GM13977 (cell line): Measurements from ENCODE around the gene DESI2.
"Not testable (repeated sequence)": the region's sequence is repeated elsewhere in the genome, so short reads cannot be mapped to it uniquely, and the experiment has no call there.

ENCODE experiments used
- DNase-seq: peaks from one replicate; pipeline ENCODE4 v3.0.0; 2012; ENCODE audit warnings: low spot score
- in situ Hi-C: fragments of 300-500 bp; cut with MboI; formaldehyde crosslinking; loops from one replicate; pipeline ENCODE4 v1.12.0; 2022; ENCODE audit warnings: low sequenced_read_pairs, low pct_unique_long_range_greater_than_20kb, mixed read lengths, inconsistent platforms; ENCODE audit not compliant: unreplicated experiment
- TF ChIP-seq, protein P1 (sequence below): IDR thresholded peaks from 2 replicates; pipeline ENCODE4 v1.5.1; 2012; ENCODE audit warnings: mild to moderate bottlenecking, control low read depth; ENCODE audit not compliant: insufficient read depth; ENCODE audit errors: extremely low read depth, missing control alignments

Gene DESI2

DNA sequence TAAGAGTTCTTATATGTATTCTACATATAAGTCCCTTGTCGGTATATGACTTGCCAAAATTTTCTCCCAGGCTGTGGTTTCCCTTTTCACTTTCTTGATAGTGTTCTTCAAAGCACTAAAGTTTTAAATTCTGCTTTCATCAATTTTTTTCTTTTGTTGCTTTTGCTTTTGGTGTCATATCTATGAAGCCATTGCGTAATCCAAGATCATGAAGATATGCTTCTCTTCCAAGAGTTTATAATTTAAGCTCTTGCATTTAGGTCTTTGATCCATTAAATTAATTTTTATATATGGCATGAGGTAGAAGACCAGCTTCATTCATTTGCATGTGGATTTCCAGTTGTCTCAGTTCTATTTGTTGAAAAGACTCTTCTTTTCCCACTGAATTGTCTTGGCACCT lies 22.2 kb downstream of the DESI2 start:
- TF ChIP-seq, protein P1, sequence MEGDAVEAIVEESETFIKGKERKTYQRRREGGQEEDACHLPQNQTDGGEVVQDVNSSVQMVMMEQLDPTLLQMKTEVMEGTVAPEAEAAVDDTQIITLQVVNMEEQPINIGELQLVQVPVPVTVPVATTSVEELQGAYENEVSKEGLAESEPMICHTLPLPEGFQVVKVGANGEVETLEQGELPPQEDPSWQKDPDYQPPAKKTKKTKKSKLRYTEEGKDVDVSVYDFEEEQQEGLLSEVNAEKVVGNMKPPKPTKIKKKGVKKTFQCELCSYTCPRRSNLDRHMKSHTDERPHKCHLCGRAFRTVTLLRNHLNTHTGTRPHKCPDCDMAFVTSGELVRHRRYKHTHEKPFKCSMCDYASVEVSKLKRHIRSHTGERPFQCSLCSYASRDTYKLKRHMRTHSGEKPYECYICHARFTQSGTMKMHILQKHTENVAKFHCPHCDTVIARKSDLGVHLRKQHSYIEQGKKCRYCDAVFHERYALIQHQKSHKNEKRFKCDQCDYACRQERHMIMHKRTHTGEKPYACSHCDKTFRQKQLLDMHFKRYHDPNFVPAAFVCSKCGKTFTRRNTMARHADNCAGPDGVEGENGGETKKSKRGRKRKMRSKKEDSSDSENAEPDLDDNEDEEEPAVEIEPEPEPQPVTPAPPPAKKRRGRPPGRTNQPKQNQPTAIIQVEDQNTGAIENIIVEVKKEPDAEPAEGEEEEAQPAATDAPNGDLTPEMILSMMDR = no peak
- in situ Hi-C loops = no loop called here

DNA sequence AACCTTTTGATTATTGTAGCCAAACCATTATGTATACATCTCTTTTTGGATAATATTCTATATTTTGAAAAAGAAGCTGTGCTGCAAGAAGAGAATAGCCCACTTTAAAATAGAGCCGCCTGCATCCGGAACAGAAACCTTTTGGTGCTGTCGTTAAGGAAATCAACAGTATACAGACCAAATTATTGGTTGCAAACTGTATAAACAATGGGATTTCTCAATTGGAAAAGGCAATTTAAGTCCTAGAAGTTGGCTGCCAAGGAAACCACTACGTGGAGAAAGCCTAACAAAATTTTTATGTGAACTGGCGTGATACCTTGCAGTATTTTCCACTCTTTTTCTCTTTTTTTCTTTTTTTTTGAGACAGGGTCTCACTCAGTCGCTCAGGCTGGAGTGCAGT lies 25.8 kb downstream of the DESI2 start:
- TF ChIP-seq, protein P1 = no peak
- DNase-seq = no peak
- in situ Hi-C loops = no loop called here

More for the DNA sequence above, 22.2 kb downstream of the DESI2 start:
- DNase-seq = no peak

DNA sequence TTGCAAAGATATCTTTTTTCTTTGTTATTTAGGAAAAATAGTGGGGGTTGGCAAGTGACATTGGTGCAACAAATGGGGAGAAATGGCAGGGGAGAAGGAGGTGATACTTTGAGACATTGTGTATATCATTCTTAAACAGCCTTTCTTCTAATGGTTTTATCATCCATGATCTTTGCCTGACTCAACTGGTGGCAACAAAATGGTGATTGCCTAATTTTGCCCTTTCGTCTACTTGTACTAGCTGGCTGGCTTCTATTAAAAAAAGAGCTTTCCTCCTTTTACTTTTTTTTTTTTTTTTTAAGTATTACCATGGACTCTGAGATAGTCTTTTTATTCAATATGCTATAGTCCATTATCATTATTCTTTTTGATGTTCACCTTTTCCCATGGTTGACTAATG lies 27.7 kb downstream of the DESI2 start:
- in situ Hi-C loops = no loop called here
- DNase-seq = no peak
- TF ChIP-seq, protein P1 = no peak

DNA sequence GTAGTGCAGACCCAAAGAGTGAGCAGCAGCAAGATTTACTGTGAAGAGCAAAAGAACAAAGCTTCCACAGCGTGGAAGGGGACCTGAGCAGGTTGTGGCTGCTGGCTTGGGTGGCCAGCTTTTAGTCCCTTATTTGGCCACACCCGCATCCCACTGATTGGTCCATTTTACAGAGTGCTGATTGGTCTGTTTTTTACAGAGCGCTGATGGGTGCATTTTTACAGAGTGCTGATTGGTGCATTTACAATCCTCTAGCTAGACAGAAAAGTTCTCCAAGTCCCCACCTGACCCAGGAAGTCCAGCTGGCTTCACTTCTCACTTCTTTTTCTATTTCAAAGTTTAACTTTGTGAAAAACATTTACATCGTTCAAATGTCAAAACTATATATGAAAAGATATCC lies 29.2 kb downstream of the DESI2 start:
- in situ Hi-C loops = not testable (repeated sequence)

DNA sequence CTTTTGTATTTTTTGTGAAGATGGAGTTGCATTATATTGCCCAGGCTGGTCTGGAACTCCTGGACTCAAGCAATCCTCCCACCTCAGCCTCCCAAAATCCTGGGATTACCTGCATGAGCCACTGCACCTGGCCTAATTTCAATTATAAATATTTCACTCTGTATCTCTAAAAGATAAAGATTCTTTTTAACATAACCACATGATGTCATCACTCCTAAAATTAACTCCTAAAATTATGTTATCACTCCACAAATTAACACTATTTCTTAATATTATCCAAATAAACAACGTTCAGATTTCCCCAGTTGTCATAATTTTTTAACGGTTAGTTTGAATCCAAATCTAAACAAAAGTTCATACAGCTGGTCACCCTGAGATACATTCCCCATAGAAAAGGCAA lies 43.0 kb downstream of the DESI2 start:
- TF ChIP-seq, protein P1 = no peak

More for the DNA sequence above, 29.2 kb downstream of the DESI2 start:
- DNase-seq = not testable (repeated sequence)

DNA sequence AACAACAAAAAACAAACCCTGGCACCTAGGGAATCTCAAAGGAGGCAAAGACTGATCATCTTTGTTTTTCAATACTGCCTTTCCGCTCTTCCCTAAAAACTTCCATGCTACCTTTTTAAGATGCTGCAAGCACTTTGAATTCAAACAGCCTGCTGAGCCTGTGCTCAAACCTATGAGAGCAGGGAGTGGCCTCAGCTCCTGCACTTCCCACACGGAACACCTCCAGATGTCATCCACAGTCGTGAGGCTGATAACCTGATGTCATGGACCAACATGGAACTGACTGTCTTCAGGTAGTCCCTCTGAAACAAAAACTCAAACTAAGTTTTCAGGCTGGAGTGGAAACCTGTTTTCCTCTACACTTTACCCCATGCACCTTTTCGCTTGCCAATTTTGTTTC lies 46.8 kb downstream of the DESI2 start:
- in situ Hi-C loops = no loop called here
- TF ChIP-seq, protein P1 = no peak
- no peak for DNase-seq

More for the DNA sequence above, 43.0 kb downstream of the DESI2 start:
- in situ Hi-C loops = no loop called here
- no peak for DNase-seq

DNA sequence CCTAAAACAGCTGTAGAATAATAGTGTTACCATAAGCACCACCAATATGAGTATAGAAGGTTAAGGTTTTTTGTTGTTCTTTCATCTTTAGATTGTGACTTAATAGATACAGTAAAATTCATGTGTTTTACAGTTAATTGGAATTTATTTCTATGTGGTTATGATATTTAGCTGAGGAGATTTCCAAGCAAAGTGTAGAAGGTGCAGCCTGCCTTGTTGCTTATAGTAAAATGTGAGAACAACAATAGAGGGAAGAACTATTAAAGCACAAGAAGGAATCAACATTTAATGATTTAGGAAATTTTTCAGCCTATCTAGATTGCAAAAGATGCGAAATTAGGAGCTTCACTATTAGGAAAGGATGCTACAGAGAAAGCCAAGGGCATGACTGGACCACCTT lies 47.9 kb downstream of the DESI2 start:
- in situ Hi-C loops = no loop called here
- DNase-seq = no peak
- TF ChIP-seq, protein P1 = no peak
